SH-SY5Y (cell line): ENCODE data around the gene ITCH.

Experiments used
- GATA2 ChIP-seq: IDR thresholded peaks from 2 replicates; pipeline ENCODE4 v1.6.1; 2011; ENCODE audit warnings: mild to moderate bottlenecking, low read depth, low read length
- GATA3 ChIP-seq: IDR thresholded peaks from 2 replicates; pipeline ENCODE4 v1.6.1; 2011; ENCODE audit warnings: low read depth, mild to moderate bottlenecking, low read length, moderate library complexity

DNA sequence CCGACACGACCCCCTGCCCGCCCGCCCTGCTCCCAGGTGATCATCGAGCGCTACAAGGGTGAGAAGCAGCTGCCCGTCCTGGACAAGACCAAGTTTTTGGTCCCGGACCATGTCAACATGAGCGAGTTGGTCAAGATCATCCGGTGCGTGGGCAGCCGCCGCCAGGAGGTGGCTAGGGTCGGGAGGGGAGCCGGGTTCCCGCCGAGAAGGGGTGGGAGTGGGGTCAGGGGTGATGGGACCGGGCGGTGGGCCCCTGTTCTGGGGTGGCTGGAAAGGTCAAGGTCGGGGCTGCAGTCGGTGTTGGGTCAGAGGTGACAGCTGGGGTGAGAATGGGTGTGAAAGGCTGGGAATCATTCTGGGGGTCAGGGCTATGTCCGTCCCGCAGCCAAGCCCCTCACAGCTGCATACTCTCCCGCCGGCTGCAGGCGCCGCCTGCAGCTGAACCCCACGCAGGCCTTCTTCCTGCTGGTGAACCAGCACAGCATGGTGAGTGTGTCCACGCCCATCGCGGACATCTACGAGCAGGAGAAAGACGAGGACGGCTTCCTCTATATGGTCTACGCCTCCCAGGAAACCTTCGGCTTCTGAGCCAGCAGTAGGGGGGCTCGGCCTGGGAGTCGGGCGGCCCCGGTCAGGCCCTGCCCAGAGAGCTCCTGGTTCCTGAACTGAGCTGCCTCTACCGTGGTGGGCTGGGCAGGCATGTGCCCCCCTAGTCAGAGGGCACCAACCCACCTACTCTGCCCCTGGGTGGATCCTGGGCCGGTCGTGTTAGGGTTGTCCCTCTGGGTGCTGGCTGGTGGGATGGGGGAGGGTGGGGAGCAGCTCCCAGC is 196.5 kb downstream of the ITCH start:
- no peak for TF ChIP-seq GATA3
- no peak for TF ChIP-seq GATA2
